GM04504 (cell line): ENCODE data around the gene VGLL4.

Source experiments
- DNase-seq: peaks from one replicate; pipeline ENCODE4 v3.0.0-alpha.2; 2012; ENCODE audit warnings: low read depth

VGLL4 gene

GRCh38 chr3:11548721-11549131 is 95.0 kb downstream of the VGLL4 start:
- DNase-seq: peak; percentile 29

GRCh38 chr3:11547498-11547897 is 96.2 kb downstream of the VGLL4 start:
- DNase-seq: no peak

GRCh38 chr3:11546657-11547302 is 96.9 kb downstream of the VGLL4 start:
- no peak for DNase-seq

DNA sequence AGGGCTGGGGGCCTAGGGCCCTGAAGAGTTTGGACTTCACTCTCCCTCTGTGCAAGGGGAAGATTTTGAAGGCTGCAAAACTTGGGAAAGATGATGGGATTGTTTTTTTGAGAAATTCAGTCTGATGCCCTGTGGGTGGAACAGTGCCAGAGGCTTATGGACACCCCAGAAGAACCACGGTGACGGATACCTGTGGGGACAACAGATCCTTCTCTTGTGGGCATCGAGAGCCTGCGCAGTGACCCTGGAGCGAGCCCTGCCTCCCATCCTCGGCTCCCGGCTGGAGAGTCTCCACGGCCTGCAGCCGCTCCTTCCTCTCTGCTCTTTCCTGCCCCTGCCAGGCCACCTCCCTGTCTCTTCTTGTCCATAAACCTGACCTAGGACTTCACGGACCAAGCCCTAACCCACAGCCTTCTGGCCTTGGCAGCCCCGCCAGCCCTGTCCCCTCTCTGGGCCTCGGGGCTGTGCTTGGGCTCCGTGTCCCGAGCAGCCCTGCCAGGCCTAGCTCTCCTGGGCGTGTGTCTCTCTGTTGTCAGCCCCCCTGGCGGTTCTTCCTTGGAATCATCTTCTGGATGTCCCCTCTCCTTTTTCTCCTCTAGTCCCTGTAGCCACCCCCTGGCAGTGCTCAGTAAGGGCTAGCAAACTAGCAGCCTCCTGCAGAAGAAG is 98.4 kb downstream of the VGLL4 start:
- DNase-seq: no peak

GRCh38 chr3:11544412-11545181 is 99.1 kb downstream of the VGLL4 start:
- no peak for DNase-seq

- no peak for DNase-seq
Measured at GRCh38 chr3:11543948-11544387, 99.7 kb downstream of the VGLL4 start.

DNA sequence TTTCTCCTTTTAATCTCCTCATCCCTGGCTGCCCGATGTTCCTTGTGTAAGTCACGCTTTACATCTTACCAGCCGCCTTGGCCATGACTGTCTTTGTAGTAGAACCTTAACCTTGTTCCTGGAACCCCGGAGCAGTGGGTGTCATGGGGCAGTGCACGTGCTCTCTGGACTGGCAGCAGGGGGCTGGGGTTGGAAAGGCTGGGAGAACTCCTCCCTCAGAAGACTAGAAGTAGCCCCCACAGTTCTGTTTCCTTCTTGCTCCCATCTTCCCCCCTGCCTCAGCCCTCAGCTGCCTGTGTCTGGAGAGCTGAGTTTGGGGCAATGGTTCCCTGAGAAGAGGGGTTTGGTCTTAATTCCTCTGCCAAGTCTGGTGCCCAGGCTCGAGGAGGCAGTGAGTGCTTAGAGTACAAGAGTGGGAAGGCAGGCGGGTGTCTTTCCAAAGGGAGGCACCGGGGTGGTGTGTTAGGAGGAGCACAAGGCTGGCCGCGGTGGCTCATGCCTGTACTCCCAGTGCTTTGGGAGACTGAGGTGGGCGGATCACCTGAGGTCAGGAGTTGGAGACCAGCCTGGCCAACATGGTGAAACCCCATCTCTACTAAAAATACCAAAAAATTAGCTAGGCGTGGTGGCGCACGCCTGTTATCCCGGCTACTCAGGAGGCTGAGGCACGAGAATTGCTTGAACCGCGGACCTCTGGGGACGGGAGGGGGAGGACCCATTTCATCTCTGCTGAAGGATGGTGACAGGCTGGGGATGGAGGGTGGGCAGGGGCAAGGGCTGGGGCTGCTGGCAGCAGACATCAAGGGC is 100.4 kb downstream of the VGLL4 start:
- DNase-seq: no peak

DNA sequence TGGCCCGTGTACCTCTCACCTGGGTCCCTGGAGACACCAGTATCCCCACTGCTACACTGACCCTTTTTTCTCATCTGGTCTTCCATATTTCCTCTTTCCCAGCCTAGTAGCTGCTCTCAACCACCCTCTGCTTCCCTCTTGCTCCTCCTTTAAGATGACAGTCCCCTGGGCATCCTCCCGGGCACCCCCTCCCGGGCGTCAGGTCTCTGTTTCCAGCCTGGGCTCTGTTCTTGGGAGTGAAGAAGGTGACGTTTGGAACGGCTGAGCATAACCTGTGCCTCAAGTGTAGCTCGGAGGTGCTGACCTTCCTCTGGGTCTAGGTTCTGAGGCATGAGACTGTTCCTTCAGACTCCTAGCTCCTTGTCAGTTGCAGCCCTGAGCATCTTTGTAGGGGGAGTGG is 101.2 kb downstream of the VGLL4 start:
- no peak for DNase-seq

DNA sequence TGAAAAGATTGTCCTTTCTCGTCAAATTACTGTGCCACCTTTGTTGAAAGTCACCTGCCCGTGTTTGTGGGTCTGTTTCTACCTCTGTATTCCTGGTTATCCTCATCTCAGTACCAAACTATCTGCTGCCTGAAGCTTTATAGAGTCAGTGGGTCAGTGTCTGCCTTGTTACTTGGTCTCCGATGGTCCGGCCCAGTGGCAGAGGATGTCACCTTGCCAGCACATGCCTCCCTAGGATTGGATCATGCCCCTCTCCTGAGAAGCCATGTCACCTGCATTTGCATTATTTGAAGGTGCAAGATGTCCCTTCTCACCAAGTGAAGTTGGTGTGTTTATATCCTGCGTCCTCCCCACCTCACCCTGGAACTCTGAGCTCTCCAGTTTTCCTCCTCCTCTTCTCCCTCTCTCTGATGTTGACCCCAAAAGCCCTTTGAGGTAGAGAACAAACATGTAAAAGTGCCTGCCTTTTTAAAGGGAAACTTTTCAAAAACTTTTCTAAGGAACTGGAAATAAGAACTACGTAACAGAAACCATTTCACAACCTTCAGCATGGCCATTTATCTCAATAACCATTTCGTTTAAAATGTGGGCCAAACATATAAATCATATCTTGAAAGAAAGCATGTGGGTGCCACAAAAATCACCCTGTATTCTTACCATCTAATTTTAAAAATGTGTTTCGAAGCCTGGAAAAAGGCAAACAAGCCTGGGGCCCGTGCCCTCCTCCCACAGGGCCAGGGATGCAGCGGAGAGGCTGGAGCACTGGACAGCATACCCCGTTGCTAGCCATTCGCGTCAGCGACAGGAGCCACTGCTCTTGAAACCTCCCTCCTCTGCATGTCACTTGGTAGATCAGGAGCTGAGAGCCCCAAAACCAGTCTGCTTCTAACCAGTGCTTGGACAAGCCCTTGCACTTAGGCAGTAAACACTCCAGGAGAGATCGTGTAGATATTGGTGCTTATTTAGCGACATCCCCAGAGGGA is 102.1 kb downstream of the VGLL4 start:
- DNase-seq: no peak

DNA sequence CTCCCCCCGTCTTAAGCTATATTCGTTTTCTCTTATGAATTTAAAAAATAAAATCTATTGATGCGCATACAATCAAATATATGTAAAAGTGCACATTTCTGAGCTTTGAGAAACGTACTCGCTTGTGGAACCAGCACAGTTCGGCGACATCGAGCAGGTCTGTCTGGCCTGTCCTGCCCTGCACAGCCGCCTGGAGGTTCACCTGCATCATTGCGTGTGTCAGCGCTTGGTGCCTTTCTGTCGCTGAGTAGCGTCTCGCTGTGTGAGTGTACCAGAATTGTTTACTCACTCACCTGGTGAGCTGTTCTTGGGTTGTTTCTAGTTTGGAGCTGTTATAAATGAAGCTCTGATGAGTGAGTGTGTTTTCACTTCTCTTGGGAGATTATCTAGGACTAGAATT is 104.0 kb downstream of the VGLL4 start:
- DNase-seq: no peak

- DNase-seq: no peak
Measured at GRCh38 chr3:11539218-11539617, 104.5 kb downstream of the VGLL4 start.

GRCh38 chr3:11538581-11538980 is 105.1 kb downstream of the VGLL4 start:
- no peak for DNase-seq

DNA sequence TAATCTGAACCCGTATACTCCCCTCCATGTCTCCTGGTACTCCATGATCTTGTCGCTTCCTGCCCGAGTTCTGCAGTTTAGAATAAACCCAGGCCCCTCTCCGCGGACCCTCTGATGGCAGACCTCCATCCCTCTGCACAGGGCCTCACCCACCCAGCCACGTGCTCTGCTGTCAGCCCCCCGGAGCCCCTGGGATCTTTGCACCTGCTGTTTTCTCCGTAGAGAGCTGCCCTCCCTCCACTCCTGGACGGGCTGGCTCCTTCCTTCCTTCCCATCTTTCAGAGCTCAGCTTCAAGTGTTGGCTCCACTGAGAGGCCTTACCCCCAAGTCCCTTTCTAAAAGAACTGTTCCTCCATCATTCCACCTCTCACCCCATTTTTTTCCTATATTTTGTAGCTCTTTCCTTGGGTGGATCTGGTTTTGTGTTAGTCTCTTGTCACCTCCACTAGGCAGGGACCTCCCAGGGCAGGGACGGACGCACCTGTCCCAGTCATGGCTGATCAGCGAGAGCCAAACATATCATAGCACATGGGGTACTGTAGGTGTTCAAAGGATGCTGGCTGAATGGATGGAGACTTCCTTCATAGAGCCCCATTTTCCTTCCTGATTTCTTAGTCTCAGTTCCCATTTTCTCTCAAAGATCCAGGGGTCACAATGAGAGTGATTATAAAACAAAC is 106.6 kb downstream of the VGLL4 start:
- no peak for DNase-seq

GRCh38 chr3:11536132-11536935 is 107.4 kb downstream of the VGLL4 start:
- no peak for DNase-seq

GRCh38 chr3:11535243-11535960 is 108.3 kb downstream of the VGLL4 start:
- no peak for DNase-seq

GRCh38 chr3:11534793-11535101 is 109.0 kb downstream of the VGLL4 start:
- no peak for DNase-seq

- no peak for DNase-seq
Measured at GRCh38 chr3:11534011-11534792, 109.5 kb downstream of the VGLL4 start.

- no peak for DNase-seq
Measured at GRCh38 chr3:11532931-11533391, 110.8 kb downstream of the VGLL4 start.
